Stimulated activated CD4-positive, alpha-beta T cell treated with anti-CD3 and anti-CD28 coated beads, Interleukin-12 subunit alpha, Interleukin-12 subunit beta, amount 100 ng/mL, for 4 hours (primary cell): ENCODE data around the gene RIOK1.
A peak's percentile ranks its signal among the peaks of the same experiment; 100 is the strongest.
"Not testable (repeated sequence)": the region's sequence is repeated elsewhere in the genome, so short reads cannot be mapped to it uniquely, and the experiment has no call there.

Experiments used
- DNase-seq: peaks from one replicate; pipeline ENCODE4 v3.0.0-alpha.2; 2020

Gene RIOK1

DNA sequence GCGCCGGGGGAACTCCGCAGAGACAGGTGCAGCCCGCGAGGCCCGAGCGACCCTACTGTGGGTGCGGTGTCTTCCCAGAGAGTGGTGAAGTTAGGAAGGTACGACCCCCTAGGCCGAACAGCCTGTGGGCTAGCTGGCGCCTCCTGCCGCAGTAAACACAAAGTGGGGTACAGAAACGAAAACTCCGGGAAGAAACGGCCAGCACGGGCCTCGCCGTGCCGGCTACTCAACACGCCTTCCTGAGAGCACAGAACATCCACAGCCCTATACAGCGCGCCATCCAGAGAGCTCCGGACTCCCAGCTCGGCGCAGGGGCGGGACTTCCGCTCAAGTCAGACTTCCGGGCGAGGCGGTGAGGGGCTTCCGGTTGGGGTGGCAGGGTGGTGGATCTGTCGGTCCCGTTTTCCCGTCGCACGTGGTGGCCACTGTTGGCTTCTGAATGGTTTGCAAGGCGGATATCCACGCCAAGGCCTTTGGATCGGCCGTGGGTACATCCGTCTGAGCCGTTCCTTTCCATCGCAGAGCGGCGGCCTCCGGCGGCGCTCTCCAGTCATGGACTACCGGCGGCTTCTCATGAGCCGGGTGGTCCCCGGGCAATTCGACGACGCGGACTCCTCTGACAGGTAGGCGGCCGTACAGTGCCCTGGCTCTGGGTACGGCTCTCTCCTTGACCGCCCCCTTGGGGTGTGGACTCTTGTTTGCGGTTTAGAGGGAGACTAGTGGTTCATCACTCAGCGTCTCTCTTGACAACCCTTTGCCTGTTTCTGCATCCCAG lies at the start of gene RIOK1, which contains the start of gene CAGE1:
TSS of gene RIOK1 (plus strand) at position 358 of the 775 bp plus-strand sequence. CDS start at position 553, 195 bp downstream.
TSS of gene CAGE1 (minus strand) at position 292 of the 775 bp plus-strand sequence. CDS start 2,569 bp downstream, outside the sequence.
- peak; percentile 94 for DNase-seq

GRCh38 chr6:7341271-7341670 lies 48.3 kb upstream of the RIOK1 start:
- no peak for DNase-seq

GRCh38 chr6:7341989-7342742 lies 47.4 kb upstream of the RIOK1 start:
- DNase-seq = no peak

DNA sequence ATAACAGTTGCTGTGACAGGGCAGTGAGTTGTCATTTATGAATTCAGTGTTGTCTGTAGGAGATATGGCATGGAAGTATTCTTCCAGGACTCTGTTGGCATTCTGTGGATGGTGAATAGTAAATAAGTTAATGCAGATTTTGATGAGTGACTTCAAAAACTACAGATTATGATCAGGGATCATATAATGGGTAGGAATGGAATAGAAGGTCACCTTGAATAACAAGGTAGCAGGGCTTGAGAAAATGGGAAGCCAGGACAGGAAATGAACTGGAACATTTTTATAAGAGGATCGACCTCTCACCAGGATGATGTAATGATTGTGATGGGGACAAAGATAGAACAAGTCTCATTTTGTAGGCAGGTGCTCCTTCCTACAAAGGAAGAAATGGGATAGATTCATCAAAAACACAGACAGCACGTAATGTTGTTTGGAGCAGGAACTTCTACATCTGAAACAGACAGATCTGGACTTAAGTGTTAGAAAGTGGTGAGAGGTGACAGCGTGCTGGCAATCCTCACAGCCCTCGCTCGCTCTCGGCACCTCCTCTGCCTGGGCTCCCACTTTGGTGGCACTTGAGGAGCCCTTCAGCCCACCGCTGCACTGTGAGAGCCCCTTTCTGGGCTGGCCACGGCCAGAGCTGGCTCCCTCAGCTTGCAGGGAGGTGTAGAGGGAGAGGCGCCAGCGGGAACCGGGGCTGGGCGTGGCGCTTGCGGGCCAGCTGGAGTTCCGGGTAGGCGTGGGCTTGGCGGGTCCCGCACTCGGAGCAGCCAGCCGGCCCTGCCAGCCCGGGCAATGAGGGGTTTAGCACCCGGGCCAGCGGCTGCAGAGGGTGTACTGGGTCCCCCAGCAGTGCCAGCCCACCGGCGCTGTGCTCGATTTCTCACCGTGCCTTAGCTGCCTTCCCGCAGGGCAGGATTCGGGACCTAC lies 45.8 kb upstream of the RIOK1 start:
- DNase-seq = no peak

- DNase-seq = not testable (repeated sequence)
Measured at GRCh38 chr6:7344773-7345450, 44.7 kb upstream of the RIOK1 start.

- not testable (repeated sequence) for DNase-seq
Measured at GRCh38 chr6:7347551-7347997, 42.0 kb upstream of the RIOK1 start.

- DNase-seq = not testable (repeated sequence)
Measured at GRCh38 chr6:7350591-7350990, 39.0 kb upstream of the RIOK1 start.

GRCh38 chr6:7351916-7352315 lies 37.7 kb upstream of the RIOK1 start:
- DNase-seq = not testable (repeated sequence)

GRCh38 chr6:7367408-7367807 lies 22.2 kb upstream of the RIOK1 start:
- DNase-seq = no peak

- DNase-seq = no peak
Measured at GRCh38 chr6:7373739-7374138, 15.9 kb upstream of the RIOK1 start.

DNA sequence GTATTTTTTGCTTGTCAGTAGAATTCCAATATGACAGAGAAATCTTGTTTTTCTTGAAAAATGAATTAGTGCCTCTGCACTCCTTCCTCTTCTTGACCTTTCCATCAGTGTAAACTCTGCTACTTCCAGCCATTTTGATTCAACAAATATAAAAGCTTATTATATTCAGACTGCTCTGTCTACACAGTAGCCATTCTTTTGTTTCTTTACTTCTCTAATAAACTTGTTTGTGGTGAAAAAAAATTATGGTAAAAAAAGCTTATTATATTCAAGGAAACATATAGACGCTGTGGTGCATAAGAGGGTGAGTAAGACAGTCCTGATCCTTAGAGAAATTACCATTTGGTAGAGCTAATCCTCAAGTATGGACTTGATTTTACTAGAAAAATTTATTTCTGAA lies 11.6 kb upstream of the RIOK1 start:
- no peak for DNase-seq

DNA sequence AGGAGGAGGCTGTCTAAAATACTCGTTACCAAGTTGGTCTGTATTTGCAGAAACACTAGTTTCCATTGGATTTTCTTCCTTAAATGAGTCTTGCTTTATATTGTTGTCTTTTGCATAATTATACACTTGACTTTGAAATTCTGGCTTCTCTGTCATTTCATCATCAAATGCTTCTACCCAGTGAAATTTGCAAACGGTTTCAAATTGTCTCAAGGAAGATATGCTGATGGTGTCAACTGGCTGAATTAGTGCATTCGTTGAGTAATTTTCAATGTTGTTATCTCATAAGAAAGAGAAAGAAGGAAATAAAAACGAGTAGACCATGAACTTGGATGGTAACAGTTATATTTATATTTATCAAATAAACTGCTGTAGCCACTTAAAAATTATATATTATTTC lies 10.9 kb upstream of the RIOK1 start:
- no peak for DNase-seq

GRCh38 chr6:7381092-7381491 lies 8.5 kb upstream of the RIOK1 start:
- DNase-seq = no peak

GRCh38 chr6:7389162-7389450 lies 502 bp upstream of the RIOK1 start:
- no peak for DNase-seq

DNA sequence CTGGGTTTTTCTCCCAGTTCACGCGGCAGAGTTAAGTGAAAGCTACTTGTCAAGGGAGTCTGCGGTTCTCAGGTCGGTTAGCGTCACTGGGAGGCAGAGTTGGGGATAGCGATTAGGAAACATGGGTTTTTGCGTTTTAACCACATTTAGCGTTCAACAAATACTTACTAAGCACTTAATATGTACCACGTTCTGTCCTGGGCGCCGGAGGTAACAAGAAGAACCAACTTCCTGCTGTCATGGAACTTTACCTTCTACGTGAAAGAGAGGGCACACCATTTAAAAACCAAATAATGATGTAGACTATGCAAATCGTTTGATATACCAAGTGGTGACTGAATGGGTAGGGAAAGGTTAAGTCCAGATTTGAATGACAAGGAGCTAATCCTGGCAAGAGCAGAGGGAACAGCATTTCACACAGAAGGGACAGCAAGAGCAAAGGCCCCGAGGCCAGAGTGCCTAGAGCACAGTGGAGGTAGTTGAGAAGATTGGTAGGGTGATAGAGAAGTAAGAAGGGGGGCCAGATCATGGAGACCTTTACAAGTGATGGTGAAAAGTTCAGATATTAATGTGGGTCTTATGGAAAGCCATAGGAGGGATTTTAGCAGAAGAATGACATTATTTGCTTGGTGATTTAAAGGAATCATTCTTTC lies 744 bp downstream of the RIOK1 start:
- no peak for DNase-seq

- no peak for DNase-seq
Measured at GRCh38 chr6:7391151-7391550, 1.5 kb downstream of the RIOK1 start.

DNA sequence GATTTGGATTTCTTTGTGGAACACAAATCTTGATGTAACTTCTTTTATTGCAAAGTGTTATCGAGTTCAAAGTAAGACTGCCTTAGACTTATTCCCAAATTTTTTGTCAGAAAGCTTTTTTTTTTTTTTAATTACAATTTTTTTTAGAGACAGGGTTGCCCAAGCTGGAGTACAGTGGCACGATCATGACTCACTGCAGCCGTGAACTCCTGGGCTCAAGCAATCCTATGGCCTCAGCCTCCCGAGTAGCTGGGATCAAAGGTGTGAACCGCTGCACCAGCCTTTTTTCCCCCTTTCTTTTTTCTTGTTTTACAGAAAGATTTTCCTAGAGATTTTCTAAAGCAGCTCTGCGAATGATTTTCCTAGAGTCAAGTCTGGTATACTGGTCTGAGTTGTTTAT lies 2.8 kb downstream of the RIOK1 start:
- no peak for DNase-seq

- DNase-seq = no peak
Measured at GRCh38 chr6:7401075-7401474, 11.5 kb downstream of the RIOK1 start.

- no peak for DNase-seq
Measured at GRCh38 chr6:7402716-7403115, 13.1 kb downstream of the RIOK1 start.

- DNase-seq = no peak
Measured at GRCh38 chr6:7404546-7404945, 14.9 kb downstream of the RIOK1 start.

- DNase-seq = no peak
Measured at GRCh38 chr6:7406743-7407142, 17.1 kb downstream of the RIOK1 start.

- DNase-seq = no peak
Measured at GRCh38 chr6:7409740-7410139, 20.1 kb downstream of the RIOK1 start.
